H1 (cell line): ENCODE data around the gene PNLIPRP1. TPM values are rescaled to one million over a fixed set of nuclear protein-coding genes. Genes with fewer than 3 reads are reported as not detected.

Experiments used
- CTCF ChIA-PET: fragments of 300-600 bp; sonication (Branson Sonifier 250); formaldehyde crosslinking; loops from one replicate; lab custom pipeline; 2021; ENCODE audit not compliant: partially characterized antibody; lab: Charles Lee
- POLR2A ChIA-PET: fragments of 300-600 bp; sonication (Branson Sonifier 250); formaldehyde crosslinking; loops from one replicate; lab custom pipeline; 2021; ENCODE audit warnings: inconsistent platforms; ENCODE audit not compliant: partially characterized antibody; lab: Charles Lee
- DNase-seq, 2 experiments: peaks; one replicate each; pipeline versions ENCODE4 v3.0.0 to v3.0.0-alpha.2; 2010 to 2022; ENCODE audit warnings: low spot score in 2 of 2, low read depth in 1 of 2, mixed read lengths in 1 of 2
- FAIRE-seq: peaks from 2 replicates; lab custom pipeline; 2011; peaks lifted over from hg19 to GRCh38; lab: Jason Lieb, UNC
- H2AFZ ChIP-seq: 2 replicates; pipeline ENCODE4 v1.8.1; 2012; ENCODE audit warnings: low read length, inconsistent platforms
- H2AK5ac ChIP-seq: 2 replicates; pipeline ENCODE4 v1.6.1; 2013; ENCODE audit warnings: low read depth, low read length
- H2BK120ac ChIP-seq: replicated peaks from 2 replicates; pipeline ENCODE3; 2013; ENCODE audit warnings: low read depth, low read length, inconsistent platforms
- H2BK12ac ChIP-seq: 2 replicates; pipeline ENCODE4 v1.6.1; 2013; ENCODE audit warnings: low read depth, low read length
- H2BK15ac ChIP-seq: 2 replicates; pipeline ENCODE4 v1.6.1; 2013; ENCODE audit warnings: low read length
- H2BK20ac ChIP-seq: 2 replicates; pipeline ENCODE4 v1.6.1; 2013; ENCODE audit warnings: low read length
- H2BK5ac ChIP-seq: 2 replicates; pipeline ENCODE4 v1.6.1; 2013; ENCODE audit warnings: low read depth, low read length
- H3K14ac ChIP-seq: 2 replicates; pipeline ENCODE4 v1.6.1; 2013; ENCODE audit warnings: inconsistent platforms; ENCODE audit not compliant: insufficient read length
- H3K18ac ChIP-seq: 2 replicates; pipeline ENCODE4 v1.6.1; 2013; ENCODE audit warnings: low read length; ENCODE audit errors: extremely low read depth
- H3K23ac ChIP-seq: 2 replicates; pipeline ENCODE4 v1.6.1; 2013; ENCODE audit warnings: inconsistent platforms; ENCODE audit not compliant: insufficient read length
- H3K23me2 ChIP-seq: 2 replicates; pipeline ENCODE4 v1.6.1; 2013; ENCODE audit warnings: low read depth, low read length
- H3K27ac ChIP-seq: 2 replicates; pipeline ENCODE4 v1.6.1; 2011; ENCODE audit warnings: low read depth, low read length, inconsistent platforms
- H3K27me3 ChIP-seq, 4 experiments: replicated peaks in 1 of 4; 1 replicate in 1 of 4; 2 replicates in 3 of 4; pipeline versions ENCODE4 v1.6.1 to v1.8.1; 2011 to 2013; ENCODE audit warnings: low read length in 3 of 4, mild to moderate bottlenecking in 3 of 4, inconsistent platforms in 2 of 4, mixed read lengths in 2 of 4, moderate library complexity in 1 of 4; ENCODE audit not compliant: control insufficient read depth in 3 of 4, insufficient read depth in 3 of 4; ENCODE audit errors: extremely low read depth in 1 of 4
- H3K36me3 ChIP-seq, 4 experiments: 2 replicates each; pipeline versions ENCODE4 v1.6.1 to v1.8.1; 2011 to 2013; ENCODE audit warnings: mild to moderate bottlenecking in 4 of 4, low read length in 3 of 4, moderate library complexity in 2 of 4, control low read depth in 1 of 4, inconsistent platforms in 1 of 4; ENCODE audit not compliant: insufficient read depth in 4 of 4, control insufficient read depth in 2 of 4
- H3K4ac ChIP-seq: replicated peaks from 2 replicates; pipeline ENCODE3; 2013; ENCODE audit warnings: low read length, low read depth, mixed read lengths, inconsistent platforms; ENCODE audit not compliant: insufficient read length
- H3K4me1 ChIP-seq, 4 experiments: replicated peaks in 1 of 4; 1 replicate in 1 of 4; 2 replicates in 3 of 4; pipeline versions ENCODE4 v1.6.1 to v1.8.1; 2011 to 2013; ENCODE audit warnings: low read length in 3 of 4, inconsistent platforms in 2 of 4, mixed read lengths in 1 of 4; ENCODE audit not compliant: insufficient read depth in 4 of 4, control insufficient read depth in 3 of 4
- H3K4me2 ChIP-seq, 2 experiments: 2 replicates each; pipeline versions ENCODE4 v1.6.1 to v1.8.1; 2011 to 2013; ENCODE audit warnings: low read depth in 2 of 2, low read length in 2 of 2, control low read depth in 1 of 2, inconsistent platforms in 1 of 2, mild to moderate bottlenecking in 1 of 2; ENCODE audit not compliant: insufficient read depth in 1 of 2
- H3K4me3 ChIP-seq, 4 experiments: fragments of 200-600, 300-600 bp in 1 of 4; sonication (generic), shearing (Covaris generic), sonication (Bioruptor Twin) in 1 of 4; 2 replicates each; pipeline versions ENCODE4 v1.5.1 to v1.8.1; 2011 to 2016; ENCODE audit warnings: low read length in 4 of 4, low read depth in 3 of 4, control low read depth in 2 of 4, inconsistent platforms in 2 of 4, mild to moderate bottlenecking in 2 of 4, mixed read lengths in 1 of 4, moderate library complexity in 1 of 4; ENCODE audit not compliant: insufficient read depth in 2 of 4; ENCODE audit errors: extremely low read depth in 1 of 4
- H3K56ac ChIP-seq: replicated peaks from 2 replicates; pipeline ENCODE3; 2013; ENCODE audit warnings: low read depth, mild to moderate bottlenecking, mixed read lengths, low read length, inconsistent platforms; ENCODE audit not compliant: insufficient read length
- H3K79me1 ChIP-seq: 2 replicates; pipeline ENCODE4 v1.6.1; 2013; ENCODE audit warnings: low read depth, low read length, control low read depth
- H3K79me2 ChIP-seq, 2 experiments: 2 replicates each; pipeline versions ENCODE4 v1.6.1 to v1.8.1; 2012 to 2013; ENCODE audit warnings: low read length in 2 of 2, mild to moderate bottlenecking in 2 of 2, inconsistent platforms in 1 of 2; ENCODE audit not compliant: insufficient read depth in 2 of 2, control insufficient read depth in 1 of 2
- H3K9ac ChIP-seq, 4 experiments: replicated peaks in 1 of 4; 1 replicate in 1 of 4; 2 replicates in 3 of 4; pipeline versions ENCODE4 v1.6.1 to v1.8.1; 2011 to 2013; ENCODE audit warnings: low read depth in 3 of 4, low read length in 3 of 4, control low read depth in 2 of 4, mild to moderate bottlenecking in 2 of 4, moderate library complexity in 2 of 4, inconsistent platforms in 1 of 4; ENCODE audit errors: extremely low read depth in 1 of 4
- H3K9me3 ChIP-seq, 2 experiments: 2 replicates each; pipeline versions ENCODE4 v1.6.1 to v1.8.1; 2012 to 2013; ENCODE audit warnings: mild to moderate bottlenecking in 2 of 2, moderate library complexity in 2 of 2, control low read depth in 1 of 2, inconsistent platforms in 1 of 2, low read depth in 1 of 2, low read length in 1 of 2, mixed read lengths in 1 of 2; ENCODE audit not compliant: insufficient read depth in 2 of 2
- H4K20me1 ChIP-seq, 2 experiments: replicated peaks in 1 of 2; 2 replicates each; pipeline versions ENCODE3 to v1.8.1; 2011 to 2013; ENCODE audit warnings: inconsistent platforms in 2 of 2, low read length in 2 of 2, mild to moderate bottlenecking in 1 of 2; ENCODE audit not compliant: insufficient read depth in 2 of 2, control insufficient read depth in 1 of 2
- H4K5ac ChIP-seq: 2 replicates; pipeline ENCODE4 v1.6.1; 2013; ENCODE audit warnings: low read length, low read depth, mixed read lengths, inconsistent platforms; ENCODE audit not compliant: insufficient read length
- H4K8ac ChIP-seq: 2 replicates; pipeline ENCODE4 v1.8.0; 2013; ENCODE audit warnings: mild to moderate bottlenecking, moderate library complexity, low read length, inconsistent platforms; ENCODE audit not compliant: insufficient read depth; ENCODE audit errors: extremely low read depth
- H4K91ac ChIP-seq: replicated peaks from 2 replicates; pipeline ENCODE3; 2013; ENCODE audit warnings: low read length, mixed read lengths, inconsistent platforms; ENCODE audit not compliant: insufficient read length
- ATF3 ChIP-seq: IDR thresholded peaks from 2 replicates; pipeline ENCODE4 v1.6.1; 2011; ENCODE audit warnings: low read depth, mild to moderate bottlenecking, low read length; ENCODE audit not compliant: insufficient read depth
- BRCA1 ChIP-seq: IDR thresholded peaks from 2 replicates; pipeline ENCODE4 v1.6.1; 2012; ENCODE audit warnings: low read depth, low read length, improper control_type of control experiment
- CBX5 ChIP-seq: fragments of 300-800, 300-1000 bp; sonication (generic); IDR thresholded peaks from 2 replicates; pipeline ENCODE4 v1.7.1; 2016; ENCODE audit warnings: antibody characterized with exemption, low read length, low read depth
- CEBPB ChIP-seq: IDR thresholded peaks from 2 replicates; pipeline ENCODE4 v1.6.1; 2012; ENCODE audit warnings: low read depth, low read length
- CREB1 ChIP-seq: IDR thresholded peaks from 2 replicates; pipeline ENCODE4 v1.6.1; 2012; ENCODE audit warnings: inconsistent platforms
- EGR1 ChIP-seq: IDR thresholded peaks from 2 replicates; pipeline ENCODE4 v1.6.1; 2011; ENCODE audit warnings: low read depth, low read length, borderline replicate concordance
- HDAC2 ChIP-seq, 2 experiments: fragments of 300-600 bp in 1 of 2; sonication (generic) in 1 of 2; IDR thresholded peaks; 2 replicates each; pipeline ENCODE4 v1.6.1; 2011 to 2012; ENCODE audit warnings: low read depth in 2 of 2, low read length in 2 of 2, mild to moderate bottlenecking in 2 of 2, moderate library complexity in 2 of 2, borderline replicate concordance in 1 of 2, inconsistent platforms in 1 of 2
- JUN ChIP-seq: IDR thresholded peaks from 2 replicates; pipeline ENCODE4 v1.6.1; 2011; ENCODE audit warnings: low read depth, mild to moderate bottlenecking, improper control_type of control experiment, low read length
- RFX5 ChIP-seq: IDR thresholded peaks from 2 replicates; pipeline ENCODE4 v1.6.1; 2011; ENCODE audit warnings: low read depth, low read length, improper control_type of control experiment, borderline replicate concordance
- TAF1 ChIP-seq: IDR thresholded peaks from 2 replicates; pipeline ENCODE4 v1.6.1; 2011; ENCODE audit warnings: mild to moderate bottlenecking, low read depth, low read length
- polyA plus RNA-seq, 7 experiments: library from polyadenylated mRNA; depleted of rRNA in 3 of 7; stranded (reverse) in 5 of 7; unstranded in 2 of 7; fragments of >200 nt in 5 of 7; fragments of 200-250 nt in 2 of 7; gene quantifications; 1 replicate in 5 of 7; 2 replicates in 1 of 7; 4 replicates in 1 of 7; pipeline versions ENCODE4 v1.2.1 to v1.2.3, GENCODE V29; 2011 to 2013; ENCODE audit warnings: missing spikeins in 2 of 7, mixed read lengths in 2 of 7
- total RNA-seq: library from RNA; stranded (reverse); fragmentation: NEBNext Ultra II Directional; extraction: Animal tissue kit (Norgen Biotek cat#: 25700); gene quantifications from 2 replicates; pipeline ENCODE4 v1.2.1, GENCODE V29; 2021

PNLIPRP1 gene
- total and polyA plus RNA-seq, 2 of the 8 experiments (the other 6 are each of a cell fraction or from before 2014, with no cell fraction given), result not detected

- FAIRE-seq, result no peak
- Histone ChIP-seq H3K4me3 (no peak overlapping the region), H4K5ac (no peak overlapping the region), H2AFZ (no peak overlapping the region), H3K79me1 (no peaks in the 10 kb centered on the region), H3K79me2 (no peaks in the 10 kb centered on the region), H3K4ac (no peak overlapping the region), H3K14ac (no peak overlapping the region), H4K91ac (no peak overlapping the region), H3K4me2 (no peak overlapping the region), H2AK5ac (peak overlapping the region; percentile 88; the same call in 1 of the 2 replicates)
- POLR2A ChIA-PET, result no interaction called here
- TF ChIP-seq EGR1 (no peak), CREB1 (no peak), BRCA1 (no peak), CEBPB (no peak), ATF3 (no peak), CBX5 (no peak), HDAC2 (IDR thresholded peaks at IDR 0.05; ENCODE audit: borderline replicate concordance in 1 of 2, low read depth in 2 of 2, low read length in 2 of 2) (no peak), TAF1 (no peak), JUN (no peak), RFX5 (no peak)
- TF ChIP-seq, all 59 proteins: peak for 0
- peaks cover 4% of the 10 kb centered on the region; the same call in 1 of the 2 replicates for H3K23me2 ChIP-seq
- no peak overlapping the region for H3K18ac ChIP-seq
- no peaks in the 10 kb centered on the region for H3K27me3 ChIP-seq
- H4K20me1 ChIP-seq, result no peaks in the 10 kb centered on the region
- no peak overlapping the region for H2BK15ac ChIP-seq
- H2BK20ac ChIP-seq, result no peak overlapping the region
- H2BK12ac ChIP-seq, result no peak overlapping the region
- no peaks in the 10 kb centered on the region for H3K36me3 ChIP-seq
- H2BK5ac ChIP-seq, result no peak overlapping the region
- no peak overlapping the region for H2BK120ac ChIP-seq
- no peak overlapping the region for H3K27ac ChIP-seq
- no peak overlapping the region for H3K23ac ChIP-seq
- peaks cover 0 to 3% (median 0%) of the 10 kb centered on the region in 4 experiments; a peak in 1 of 7 replicates for H3K4me1 ChIP-seq
- DNase-seq, result no peak
- H4K8ac ChIP-seq, result no peak overlapping the region
- H3K9me3 ChIP-seq, result no peaks in the 10 kb centered on the region
- no peak overlapping the region for H3K9ac ChIP-seq
- H3K56ac ChIP-seq, result no peak overlapping the region
- CTCF ChIA-PET, result interaction anchor here (1.6 kb wide), 1 partner anchor 11 kb away, joined by 4 read pairs; no protein-coding TSS in a partner anchor
Measured at GRCh38 chr10:116636385-116636784, 45.6 kb downstream of the PNLIPRP1 start.
